Naive B cell (primary cell): ENCODE measurements around the gene NPEPL1. TPM values are rescaled to one million over a fixed set of nuclear protein-coding genes. Genes with fewer than 3 reads are reported as not detected.

Source experiments
- ATAC-seq, 2 donors: fragments of 150-1000 bp; cut with Tn5 transposase; 2 replicates each; pipeline ENCODE4 v1.10.0; 2021; ENCODE audit warnings: low read depth in 2 of 2, mild to moderate bottlenecking in 2 of 2, moderate library complexity in 2 of 2
- DNase-seq: peaks from one replicate; pipeline ENCODE4 v3.0.0; 2022
- H3K27ac Mint-ChIP-seq, 6 donors: one replicate each; pipeline ENCODE4 v1.8.0; 2020 to 2022; ENCODE audit warnings: mild to moderate bottlenecking in 6 of 6, mixed read lengths in 6 of 6, moderate library complexity in 5 of 6, inconsistent platforms in 2 of 6
- H3K27me3 Mint-ChIP-seq, 3 donors: one replicate each; pipeline ENCODE4 v1.8.0; 2021 to 2022; ENCODE audit warnings: mixed read lengths in 3 of 3, mild to moderate bottlenecking in 1 of 3
- H3K36me3 Mint-ChIP-seq, 2 donors: one replicate each; pipeline ENCODE4 v1.8.0; 2020 to 2022; ENCODE audit warnings: mixed read lengths in 2 of 2, inconsistent platforms in 1 of 2, mild to moderate bottlenecking in 1 of 2
- H3K4me1 Mint-ChIP-seq, 3 donors: one replicate each; pipeline ENCODE4 v1.8.0; 2020 to 2022; ENCODE audit warnings: mixed read lengths in 3 of 3, inconsistent platforms in 1 of 3, mild to moderate bottlenecking in 1 of 3, moderate library complexity in 1 of 3
- H3K4me3 Mint-ChIP-seq, 8 donors: one replicate each; pipeline ENCODE4 v1.8.0; 2020 to 2022; ENCODE audit warnings: mild to moderate bottlenecking in 8 of 8, mixed read lengths in 8 of 8, moderate library complexity in 8 of 8, inconsistent platforms in 2 of 8
- H3K9me3 Mint-ChIP-seq, 7 donors: one replicate each; pipeline ENCODE4 v1.8.0; 2020 to 2022; ENCODE audit warnings: mixed read lengths in 7 of 7, mild to moderate bottlenecking in 5 of 7, inconsistent platforms in 2 of 7, moderate library complexity in 1 of 7
- polyA plus RNA-seq, 6 donors: library from polyadenylated mRNA; unstranded; fragments of 300-500 nt; fragmentation: Illumina TruSeq; gene quantifications; one replicate each; pipeline ENCODE4 v1.2.3, GENCODE V29; 2021; ENCODE audit warnings: low read depth in 6 of 6

Gene NPEPL1
- polyA plus RNA-seq, 6 donors from 2014 or later = 4.2 to 8.4 (median 6.0) TPM

DNA sequence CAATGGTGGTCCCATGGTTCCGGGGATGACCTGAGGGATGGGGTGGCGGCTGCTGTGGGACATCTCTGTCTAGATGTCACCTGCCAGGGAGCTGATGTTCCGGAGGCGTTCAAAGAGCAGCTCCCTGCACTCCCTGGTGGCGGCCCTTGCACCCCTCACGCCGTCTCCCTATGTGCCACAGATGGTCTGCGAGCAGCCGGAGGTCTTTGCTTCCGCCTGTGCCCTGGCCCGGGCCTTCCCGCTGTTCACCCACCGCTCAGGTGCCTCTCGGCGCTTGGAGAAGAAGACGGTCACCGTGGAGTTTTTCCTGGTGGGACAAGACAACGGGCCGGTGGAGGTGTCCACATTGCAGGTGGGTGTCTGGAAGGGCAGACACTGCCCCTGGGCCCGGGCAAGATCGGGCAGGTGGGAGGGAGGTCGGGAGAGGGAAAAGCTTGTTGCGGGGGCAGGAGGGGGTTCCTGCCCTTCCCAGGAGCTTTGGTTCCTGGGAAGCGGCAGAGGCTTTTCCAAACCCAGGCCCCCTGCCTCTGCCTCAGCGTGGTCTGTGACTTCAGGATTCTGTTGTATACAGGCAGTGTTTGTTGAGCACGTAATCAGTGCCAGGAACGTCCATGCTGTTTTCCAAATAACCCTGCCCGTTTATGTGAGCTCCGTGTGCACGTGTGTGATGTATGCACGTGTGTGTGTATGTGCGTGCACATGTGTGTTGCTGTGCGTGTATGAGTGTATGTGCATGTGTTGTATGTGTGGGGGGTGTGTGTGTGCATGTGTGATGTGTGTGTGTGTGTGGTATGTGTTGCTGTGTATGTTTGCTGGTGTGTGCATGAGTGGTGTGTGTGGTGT, 1.9 kb downstream of the NPEPL1 start:
- H3K36me3 Mint-ChIP-seq = no peaks in the 10 kb centered on the region
- peak overlapping the region in 2 of 6 donors; percentile 78 to 83 for H3K27ac Mint-ChIP-seq

GRCh38 chr20:58695084-58695722, 2.6 kb downstream of the NPEPL1 start:
- H3K4me1 Mint-ChIP-seq = peaks cover 6 to 12% (median 9%) of the 10 kb centered on the region in 3 donors
- H3K4me3 Mint-ChIP-seq = no peak overlapping the region
- no peaks in the 10 kb centered on the region for H3K9me3 Mint-ChIP-seq
- no peak overlapping the region for H3K27ac Mint-ChIP-seq
- no peak for DNase-seq
- H3K27me3 Mint-ChIP-seq = no peaks in the 10 kb centered on the region
- H3K36me3 Mint-ChIP-seq = no peaks in the 10 kb centered on the region
- no peak for ATAC-seq

More for the DNA sequence above, 1.9 kb downstream of the NPEPL1 start:
- Mint-ChIP-seq H3K4me1 (peaks cover 9 to 12% (median 9%) of the 10 kb centered on the region in 3 donors), H3K4me3 (peak overlapping the region in 4 of 8 donors; percentile 73 to 82 (median 79)), H3K9me3 (no peaks in the 10 kb centered on the region), H3K27me3 (no peaks in the 10 kb centered on the region)
- DNase-seq (no peak), ATAC-seq (no peak)

DNA sequence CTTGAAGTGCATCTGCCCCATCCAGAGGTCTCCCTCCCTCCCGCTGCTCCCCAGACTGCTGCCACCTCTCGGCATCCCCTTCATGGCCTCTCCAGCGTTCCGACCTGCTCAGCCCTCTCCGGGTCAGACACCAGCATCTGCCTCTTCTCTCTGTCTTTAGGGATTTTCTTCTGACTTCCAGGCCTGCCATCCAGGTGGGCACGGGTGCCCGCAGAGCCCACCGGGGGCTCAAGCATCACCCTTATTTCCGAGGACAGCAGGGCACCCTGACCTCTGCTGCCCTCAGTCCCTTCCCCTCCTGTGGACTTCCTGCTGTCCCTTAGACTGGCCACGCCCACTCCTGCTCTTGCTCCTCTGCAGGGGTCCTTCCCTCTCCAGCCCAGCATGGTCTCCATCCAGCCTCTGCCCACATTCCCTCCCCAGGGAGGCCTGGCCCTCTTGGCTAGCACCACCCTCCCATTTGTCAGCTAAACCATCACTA, 3.3 kb downstream of the NPEPL1 start:
- Mint-ChIP-seq H3K36me3 (no peaks in the 10 kb centered on the region), H3K4me3 (no peak overlapping the region), H3K4me1 (peaks cover 6 to 12% (median 9%) of the 10 kb centered on the region in 3 donors), H3K27ac (no peak overlapping the region), H3K27me3 (no peaks in the 10 kb centered on the region), H3K9me3 (no peaks in the 10 kb centered on the region)
- ATAC-seq (no peak), DNase-seq (no peak)

GRCh38 chr20:58696411-58696961, 3.9 kb downstream of the NPEPL1 start:
- no peak overlapping the region for H3K27ac Mint-ChIP-seq
- no peaks in the 10 kb centered on the region for H3K27me3 Mint-ChIP-seq
- H3K36me3 Mint-ChIP-seq = no peaks in the 10 kb centered on the region
- peaks cover 6 to 12% (median 9%) of the 10 kb centered on the region in 3 donors for H3K4me1 Mint-ChIP-seq
- no peaks in the 10 kb centered on the region for H3K9me3 Mint-ChIP-seq
- DNase-seq (no peak), ATAC-seq (no peak)
- no peak overlapping the region for H3K4me3 Mint-ChIP-seq

DNA sequence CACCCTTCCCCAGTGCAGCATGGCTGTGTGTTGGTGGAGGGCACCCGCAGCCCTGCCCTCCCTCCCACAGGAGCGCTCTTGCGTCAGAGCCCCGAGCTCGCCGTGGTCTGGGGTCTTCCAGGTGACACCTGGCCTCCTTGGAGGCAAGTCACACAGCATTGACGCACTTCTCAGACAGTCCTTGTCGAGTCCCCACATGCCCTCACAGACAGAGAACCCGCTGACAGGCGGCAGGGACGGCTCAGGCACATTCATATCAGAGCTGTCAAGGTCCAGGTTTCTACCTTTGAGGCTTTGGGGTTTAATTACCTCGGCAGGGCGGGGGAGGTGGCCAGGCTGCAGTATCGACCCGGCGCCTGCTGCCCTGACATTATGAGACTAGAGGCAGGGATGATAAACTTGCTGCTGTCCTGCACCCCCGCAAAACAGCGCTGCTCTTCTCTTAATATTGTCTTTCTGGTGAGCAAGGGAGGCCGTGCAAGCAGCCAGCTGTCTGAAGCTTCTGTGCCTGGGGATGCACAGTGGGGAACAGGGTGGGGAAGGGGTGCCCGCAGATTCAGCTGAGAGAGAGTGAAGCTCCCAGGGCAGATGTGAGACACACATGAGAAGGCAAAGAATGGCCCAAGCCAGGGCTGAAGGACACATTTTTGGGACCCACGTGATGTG, 4.7 kb downstream of the NPEPL1 start:
- Mint-ChIP-seq H3K9me3 (no peaks in the 10 kb centered on the region), H3K27ac (peak overlapping the region in 1 of 6 donors; percentile 15), H3K36me3 (peaks cover 1 to 2% of the 10 kb centered on the region in 2 donors), H3K4me3 (no peak overlapping the region), H3K4me1 (peaks cover 3 to 12% (median 9%) of the 10 kb centered on the region in 3 donors), H3K27me3 (no peaks in the 10 kb centered on the region)
- ATAC-seq (no peak), DNase-seq (no peak)

DNA sequence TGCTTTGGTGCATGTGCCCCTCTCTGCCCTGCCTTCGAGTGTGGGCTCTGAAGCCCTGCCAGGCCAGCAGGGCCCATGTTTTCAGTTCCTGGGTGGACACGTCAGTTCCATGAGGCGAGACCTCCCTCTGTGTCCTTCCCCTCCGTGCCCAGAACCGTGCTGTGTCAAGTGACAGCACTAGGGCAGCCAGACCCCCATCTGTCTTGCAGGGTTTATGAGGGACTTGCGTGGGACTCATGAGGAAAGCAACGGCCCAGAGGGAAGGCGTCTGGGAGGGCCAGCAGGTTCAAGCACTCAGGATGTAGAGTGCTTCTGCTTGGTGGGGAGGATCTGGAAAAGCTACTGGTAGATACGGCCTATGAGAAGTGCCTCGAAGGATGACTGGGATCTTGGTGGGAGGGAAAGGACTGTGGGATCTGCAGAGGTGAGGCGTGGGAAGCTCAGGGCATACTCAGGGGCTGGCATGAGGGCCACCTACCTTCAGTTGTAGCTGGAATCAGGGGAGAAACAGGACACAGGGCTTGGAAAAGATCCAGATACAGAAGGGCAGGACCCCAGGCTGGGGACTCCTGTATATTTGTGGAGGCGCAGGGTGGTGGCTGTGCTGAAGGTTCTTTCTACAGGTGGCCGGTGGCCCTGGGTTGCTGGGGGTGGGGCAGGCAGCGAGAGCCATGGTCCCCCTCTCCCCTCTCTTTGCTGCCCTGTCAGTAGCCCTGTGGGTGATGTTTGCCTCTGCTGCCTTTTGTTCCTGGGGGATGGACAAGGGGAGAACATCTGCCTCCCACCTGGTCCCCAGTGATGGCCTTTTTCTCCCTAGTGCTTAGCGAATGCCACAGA, 5.5 kb downstream of the NPEPL1 start:
- Mint-ChIP-seq H3K4me3 (peak overlapping the region in 1 of 8 donors; percentile 2), H3K27me3 (no peaks in the 10 kb centered on the region)

DNA sequence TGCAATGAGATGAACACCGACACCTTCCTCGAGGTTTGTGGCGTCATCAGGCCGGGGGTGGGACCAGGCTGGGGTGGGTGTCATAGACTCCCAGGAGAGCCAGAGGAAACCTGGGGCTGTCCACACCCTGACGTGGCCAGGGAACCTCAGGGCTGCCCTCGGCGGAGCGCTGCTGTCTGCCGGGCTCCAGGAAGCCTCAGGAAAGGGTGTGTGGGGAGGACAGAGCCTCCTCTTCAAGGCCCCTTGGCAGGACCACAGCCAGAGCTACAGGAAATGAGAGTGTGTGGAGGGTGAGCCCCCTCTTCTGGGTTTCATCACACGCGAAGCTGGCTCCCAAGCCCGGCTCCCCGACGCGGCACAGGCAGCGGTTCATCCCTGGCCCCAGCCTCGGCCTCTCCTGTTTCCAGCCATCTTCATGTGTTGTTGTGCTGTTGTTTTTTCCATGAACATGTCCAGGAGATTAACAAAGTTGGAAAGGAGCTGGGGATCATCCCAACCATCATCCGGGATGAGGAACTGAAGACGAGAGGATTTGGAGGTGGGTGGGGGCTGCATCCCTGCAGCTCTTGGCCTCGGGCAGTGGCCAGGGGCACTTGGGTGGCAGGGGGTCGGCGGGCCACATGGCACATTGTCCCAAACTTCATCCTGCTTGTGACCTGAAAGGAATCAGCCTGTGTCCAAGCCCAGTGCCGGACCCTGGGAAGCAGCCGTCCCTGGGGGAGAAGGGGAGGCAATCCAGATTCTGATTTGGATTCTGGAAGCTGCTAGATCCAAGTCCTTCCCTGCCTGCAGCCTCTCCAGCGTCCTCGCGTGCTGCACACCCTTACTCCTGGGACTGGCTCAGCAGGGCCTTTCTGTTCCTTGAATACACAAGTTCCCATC, 6.4 kb downstream of the NPEPL1 start:
- ATAC-seq = no peak
- Mint-ChIP-seq H3K9me3 (no peaks in the 10 kb centered on the region), H3K27ac (no peak overlapping the region)

More for the DNA sequence above, 5.5 kb downstream of the NPEPL1 start:
- Mint-ChIP-seq H3K9me3 (no peaks in the 10 kb centered on the region), H3K27ac (peak overlapping the region in 1 of 6 donors; percentile 58), H3K4me1 (peaks cover 3 to 12% (median 9%) of the 10 kb centered on the region in 3 donors), H3K36me3 (peaks cover 9 to 10% of the 10 kb centered on the region in 2 donors)
- ATAC-seq (no peak), DNase-seq (no peak)

GRCh38 chr20:58699623-58700107, 7.1 kb downstream of the NPEPL1 start:
- H3K36me3 Mint-ChIP-seq = peaks cover 16 to 18% of the 10 kb centered on the region in 2 donors
- peak overlapping the region in 1 of 6 donors; percentile 33 for H3K27ac Mint-ChIP-seq
- no peaks in the 10 kb centered on the region for H3K9me3 Mint-ChIP-seq
- H3K4me1 Mint-ChIP-seq = no peaks in the 10 kb centered on the region
- ATAC-seq (no peak), DNase-seq (no peak)
- no peak overlapping the region for H3K4me3 Mint-ChIP-seq
- H3K27me3 Mint-ChIP-seq = no peaks in the 10 kb centered on the region

More for the DNA sequence above, 6.4 kb downstream of the NPEPL1 start:
- peaks cover 0 to 4% (median 3%) of the 10 kb centered on the region in 3 donors for H3K4me1 Mint-ChIP-seq
- no peak overlapping the region for H3K4me3 Mint-ChIP-seq
- H3K36me3 Mint-ChIP-seq = peaks cover 15 to 16% of the 10 kb centered on the region in 2 donors
- no peaks in the 10 kb centered on the region for H3K27me3 Mint-ChIP-seq
- no peak for DNase-seq

- Mint-ChIP-seq H3K9me3 (no peaks in the 10 kb centered on the region), H3K27ac (peak overlapping the region in 2 of 6 donors; percentile 33 to 84), H3K4me1 (no peaks in the 10 kb centered on the region), H3K36me3 (peaks cover 16 to 22% of the 10 kb centered on the region in 2 donors), H3K4me3 (no peak overlapping the region), H3K27me3 (no peaks in the 10 kb centered on the region)
- DNase-seq (no peak), ATAC-seq (no peak)
These were observed 7.7 kb downstream of the NPEPL1 start for GRCh38 chr20:58700121-58700821.

DNA sequence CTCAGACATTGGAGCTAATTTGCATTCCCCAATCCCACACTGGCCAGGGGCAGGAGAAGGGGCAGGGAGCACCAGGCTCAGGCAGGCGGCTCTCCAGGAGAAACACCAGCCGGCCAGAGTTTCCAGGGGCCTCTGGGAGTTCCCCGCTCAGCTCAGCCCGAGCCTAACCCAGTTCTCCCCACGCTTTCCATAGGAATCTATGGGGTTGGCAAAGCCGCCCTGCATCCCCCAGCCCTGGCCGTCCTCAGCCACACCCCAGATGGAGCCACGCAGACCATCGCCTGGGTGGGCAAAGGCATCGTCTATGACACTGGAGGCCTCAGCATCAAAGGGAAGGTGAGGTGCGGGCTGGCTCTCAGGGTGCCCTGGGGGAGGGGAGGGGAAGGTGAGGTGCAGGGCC, 8.2 kb downstream of the NPEPL1 start:
- no peak for ATAC-seq
- no peaks in the 10 kb centered on the region for H3K27me3 Mint-ChIP-seq
- H3K9me3 Mint-ChIP-seq = no peaks in the 10 kb centered on the region
- H3K36me3 Mint-ChIP-seq = peaks cover 16 to 22% of the 10 kb centered on the region in 2 donors
- H3K4me3 Mint-ChIP-seq = no peak overlapping the region
- DNase-seq = no peak
- peak overlapping the region in 1 of 6 donors; percentile 24 for H3K27ac Mint-ChIP-seq
- H3K4me1 Mint-ChIP-seq = no peaks in the 10 kb centered on the region

DNA sequence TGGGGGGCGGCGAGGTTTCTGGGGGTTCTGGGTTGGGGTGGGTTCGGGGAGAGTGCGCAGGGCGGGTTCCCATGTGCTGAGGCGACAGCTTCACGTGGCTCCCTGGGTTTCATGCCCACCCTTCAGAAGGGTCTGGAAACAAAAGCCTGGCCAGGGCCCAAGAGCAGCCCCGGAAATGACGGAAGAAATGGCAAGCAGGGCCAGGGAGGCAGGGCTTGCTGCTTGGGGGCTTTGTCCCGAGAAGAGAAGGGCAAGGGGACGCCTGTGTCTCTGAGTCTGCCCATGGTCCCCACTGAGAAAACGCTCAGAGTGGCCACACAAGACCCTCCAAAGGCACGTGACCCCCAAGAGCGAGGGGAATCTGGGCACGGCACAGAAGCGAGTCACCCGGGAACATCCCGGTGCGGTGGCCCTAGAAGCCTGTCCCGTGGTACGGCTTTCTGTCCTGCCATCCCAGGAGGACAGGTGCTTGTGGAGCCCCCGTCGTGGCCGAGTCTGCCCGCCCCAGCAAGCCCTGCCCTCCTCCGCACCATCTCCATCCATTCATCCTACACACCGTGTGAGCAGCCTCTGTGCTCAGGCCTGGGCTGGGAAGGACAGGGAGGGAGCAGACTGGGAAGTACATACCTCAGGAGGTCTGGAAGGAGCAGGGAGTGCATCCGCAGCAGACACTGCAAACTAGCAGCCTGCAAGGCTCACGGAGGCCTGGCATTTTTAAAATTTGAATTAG, 9.0 kb downstream of the NPEPL1 start:
- no peak overlapping the region for H3K4me3 Mint-ChIP-seq
- no peaks in the 10 kb centered on the region for H3K9me3 Mint-ChIP-seq
- no peaks in the 10 kb centered on the region for H3K4me1 Mint-ChIP-seq
- H3K27ac Mint-ChIP-seq = no peak overlapping the region
- H3K36me3 Mint-ChIP-seq = peaks cover 16 to 22% of the 10 kb centered on the region in 2 donors
- no peak for DNase-seq
- H3K27me3 Mint-ChIP-seq = no peaks in the 10 kb centered on the region
- no peak for ATAC-seq
